Stimulated activated CD4-positive, alpha-beta T cell treated with anti-CD3 and anti-CD28 coated beads, Interleukin-1b, Interleukin-23, amount 100 ng/mL, for 4 hours (primary cell): ENCODE data around the gene MAP1S.
A peak's percentile ranks its signal among the peaks of the same experiment; 100 is the strongest.

Source experiments
- DNase-seq, 2 donors: peaks; one replicate each; pipeline ENCODE4 v3.0.0-alpha.2; 2020; ENCODE audit warnings: low read depth in 2 of 2

The MAP1S gene, protein sequence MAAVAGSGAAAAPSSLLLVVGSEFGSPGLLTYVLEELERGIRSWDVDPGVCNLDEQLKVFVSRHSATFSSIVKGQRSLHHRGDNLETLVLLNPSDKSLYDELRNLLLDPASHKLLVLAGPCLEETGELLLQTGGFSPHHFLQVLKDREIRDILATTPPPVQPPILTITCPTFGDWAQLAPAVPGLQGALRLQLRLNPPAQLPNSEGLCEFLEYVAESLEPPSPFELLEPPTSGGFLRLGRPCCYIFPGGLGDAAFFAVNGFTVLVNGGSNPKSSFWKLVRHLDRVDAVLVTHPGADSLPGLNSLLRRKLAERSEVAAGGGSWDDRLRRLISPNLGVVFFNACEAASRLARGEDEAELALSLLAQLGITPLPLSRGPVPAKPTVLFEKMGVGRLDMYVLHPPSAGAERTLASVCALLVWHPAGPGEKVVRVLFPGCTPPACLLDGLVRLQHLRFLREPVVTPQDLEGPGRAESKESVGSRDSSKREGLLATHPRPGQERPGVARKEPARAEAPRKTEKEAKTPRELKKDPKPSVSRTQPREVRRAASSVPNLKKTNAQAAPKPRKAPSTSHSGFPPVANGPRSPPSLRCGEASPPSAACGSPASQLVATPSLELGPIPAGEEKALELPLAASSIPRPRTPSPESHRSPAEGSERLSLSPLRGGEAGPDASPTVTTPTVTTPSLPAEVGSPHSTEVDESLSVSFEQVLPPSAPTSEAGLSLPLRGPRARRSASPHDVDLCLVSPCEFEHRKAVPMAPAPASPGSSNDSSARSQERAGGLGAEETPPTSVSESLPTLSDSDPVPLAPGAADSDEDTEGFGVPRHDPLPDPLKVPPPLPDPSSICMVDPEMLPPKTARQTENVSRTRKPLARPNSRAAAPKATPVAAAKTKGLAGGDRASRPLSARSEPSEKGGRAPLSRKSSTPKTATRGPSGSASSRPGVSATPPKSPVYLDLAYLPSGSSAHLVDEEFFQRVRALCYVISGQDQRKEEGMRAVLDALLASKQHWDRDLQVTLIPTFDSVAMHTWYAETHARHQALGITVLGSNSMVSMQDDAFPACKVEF

DNA sequence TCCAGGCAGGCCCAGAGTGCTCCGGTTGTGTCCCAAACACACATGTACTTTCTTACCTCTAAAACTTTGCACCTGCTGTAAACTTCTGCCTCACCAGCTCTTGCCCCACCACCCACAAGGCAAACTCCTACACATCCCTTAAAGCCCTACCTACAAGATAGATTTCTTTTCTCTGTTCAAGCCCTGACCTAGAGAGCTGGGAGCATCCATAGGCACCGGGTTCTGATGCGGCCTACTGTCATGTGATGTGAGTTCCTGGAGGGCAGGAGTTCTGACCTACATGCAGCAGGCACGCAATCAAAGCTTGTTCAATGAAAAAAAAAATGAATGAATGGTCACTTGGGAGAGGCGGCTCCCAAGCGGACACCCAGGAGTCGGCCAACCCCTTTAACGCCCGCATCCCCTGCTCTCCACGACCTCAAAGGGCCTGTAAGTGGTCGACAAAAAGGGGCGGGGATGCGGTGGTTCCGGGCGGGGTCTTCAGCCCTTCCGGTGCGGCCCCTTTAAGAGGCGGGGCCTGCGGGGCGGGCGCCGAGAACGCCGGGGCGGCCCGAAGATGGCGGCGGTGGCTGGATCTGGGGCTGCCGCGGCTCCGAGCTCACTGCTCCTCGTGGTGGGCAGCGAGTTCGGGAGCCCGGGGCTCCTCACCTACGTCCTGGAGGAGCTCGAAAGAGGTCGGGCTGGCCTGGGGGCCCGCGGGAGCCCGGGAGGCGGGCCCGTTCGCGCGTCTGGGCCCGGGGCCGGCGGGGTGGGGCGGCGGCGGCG, at the start of gene MAP1S:
TSS of gene MAP1S (plus strand) at position 534 of the 765 bp plus-strand sequence. CDS start at position 557, 23 bp downstream.
- peak; percentile 48 to 65 for DNase-seq

DNA sequence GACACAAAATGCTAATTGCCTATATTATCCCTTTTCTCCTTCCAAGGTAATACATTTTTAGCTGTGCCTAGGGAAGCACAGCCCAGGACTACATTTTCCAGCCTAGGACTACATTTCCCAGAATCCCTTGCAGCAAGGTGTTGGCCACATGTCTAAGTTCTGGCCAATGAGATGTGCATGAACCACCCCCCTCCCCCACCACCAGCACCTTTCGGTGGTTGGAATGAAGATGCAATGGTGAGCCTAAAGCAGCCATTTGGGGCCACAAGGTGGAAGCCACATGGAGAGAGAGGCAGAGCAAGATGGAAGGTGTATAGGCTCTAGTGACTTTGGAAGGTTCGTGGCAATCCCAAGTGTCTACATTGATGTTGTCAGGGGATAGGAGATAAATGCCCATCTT, 47.4 kb upstream of the MAP1S start:
- no peak for DNase-seq

DNA sequence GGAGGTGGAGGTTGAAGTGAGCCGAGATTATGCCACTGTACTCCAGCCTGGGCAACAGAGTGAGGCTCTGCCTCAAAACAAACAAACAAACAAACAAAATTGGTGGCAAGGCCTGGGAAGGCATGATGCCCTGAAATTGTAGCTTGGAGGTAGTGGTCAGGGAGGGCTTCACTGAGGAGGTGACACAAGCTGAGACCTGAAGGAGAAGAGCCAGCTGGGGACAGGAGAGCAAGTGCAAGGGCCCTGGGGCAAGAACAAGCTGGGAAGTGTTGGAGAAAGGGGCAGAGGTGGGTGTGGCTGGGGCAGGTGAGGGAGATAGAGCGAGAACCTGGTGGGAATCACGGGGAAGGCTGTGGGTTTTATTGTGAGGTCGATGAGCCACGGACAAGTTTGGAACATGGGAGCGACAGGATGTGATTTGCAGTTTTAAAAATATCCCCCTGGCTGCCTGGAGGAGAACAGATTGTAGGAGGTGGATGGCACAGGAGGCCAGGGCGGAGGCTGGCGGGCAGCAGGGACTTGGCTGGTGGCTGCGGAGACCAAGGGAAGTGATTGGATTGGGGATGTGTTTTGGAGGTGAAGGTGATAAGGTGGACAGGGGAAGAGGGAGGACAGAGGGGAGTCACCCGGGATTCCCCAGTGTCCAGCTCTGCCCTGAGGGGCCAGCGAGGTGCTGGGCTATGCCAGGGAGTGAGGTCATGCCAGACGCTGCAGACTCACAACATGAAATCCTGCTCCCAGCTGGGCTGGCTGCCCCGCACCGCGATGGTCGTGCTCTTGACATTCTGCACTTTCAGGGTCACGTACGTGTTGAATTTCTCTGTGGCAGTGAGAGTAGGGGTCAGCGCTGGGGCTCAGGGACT, 45.1 kb upstream of the MAP1S start:
- DNase-seq: no peak

DNA sequence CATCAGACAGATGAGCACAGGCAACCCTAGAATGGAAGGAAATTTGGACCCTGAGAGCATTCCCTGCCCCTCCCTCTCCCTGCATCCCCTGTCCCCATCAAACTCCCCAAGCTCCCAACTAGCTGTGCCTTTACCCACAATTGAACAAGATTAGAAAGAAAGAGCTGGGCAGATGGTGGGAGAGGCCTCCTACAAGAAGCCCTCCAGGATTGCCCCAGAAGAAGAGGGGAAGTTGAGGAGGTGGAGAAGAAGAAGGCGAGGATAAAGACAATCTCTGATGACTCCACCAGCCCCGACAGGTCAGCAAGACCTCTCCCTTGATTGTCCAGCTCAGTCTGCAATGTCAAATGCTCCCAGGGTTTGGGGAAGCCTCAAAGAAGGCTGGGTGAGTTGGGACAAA, 43.0 kb upstream of the MAP1S start:
- no peak for DNase-seq

DNA sequence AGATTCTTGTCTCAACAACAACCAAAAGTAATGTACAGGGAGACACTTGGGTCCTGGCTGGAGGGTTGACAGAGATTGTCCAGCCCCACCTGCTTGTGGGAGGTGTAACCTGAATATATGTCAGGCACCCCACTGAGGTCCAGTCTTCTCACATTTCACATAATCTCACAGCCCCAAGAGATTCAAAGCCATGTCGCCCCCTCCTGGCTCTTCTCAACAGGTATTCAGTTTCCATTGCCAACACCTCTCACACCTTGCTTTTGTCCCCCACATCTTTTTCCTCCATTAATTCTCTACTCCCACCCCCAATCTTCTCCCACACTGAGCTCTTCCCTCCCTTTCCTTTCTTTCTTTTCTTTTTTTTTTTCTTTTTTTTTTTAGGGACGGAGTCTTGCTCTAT, 42.3 kb upstream of the MAP1S start:
- no peak for DNase-seq

DNA sequence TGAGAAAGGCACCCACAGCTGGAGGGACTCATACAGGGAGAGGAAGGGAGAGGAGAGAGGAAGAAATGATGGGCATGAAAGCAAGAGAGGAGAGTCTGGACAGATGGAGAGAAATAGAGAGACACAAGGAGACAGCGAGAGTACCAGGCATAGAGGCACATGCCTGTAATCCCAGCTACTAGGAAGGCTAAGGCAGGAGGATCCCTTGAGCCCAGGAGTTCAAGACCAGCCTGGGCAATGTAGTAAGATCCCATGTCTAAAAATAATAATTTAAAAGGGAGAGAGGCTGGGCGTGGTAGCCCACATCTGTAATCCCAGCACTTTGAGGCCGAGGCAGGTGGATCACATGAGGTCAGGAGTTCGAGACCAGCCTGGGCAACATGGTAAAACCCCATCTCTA, 40.4 kb upstream of the MAP1S start:
- no peak for DNase-seq

DNA sequence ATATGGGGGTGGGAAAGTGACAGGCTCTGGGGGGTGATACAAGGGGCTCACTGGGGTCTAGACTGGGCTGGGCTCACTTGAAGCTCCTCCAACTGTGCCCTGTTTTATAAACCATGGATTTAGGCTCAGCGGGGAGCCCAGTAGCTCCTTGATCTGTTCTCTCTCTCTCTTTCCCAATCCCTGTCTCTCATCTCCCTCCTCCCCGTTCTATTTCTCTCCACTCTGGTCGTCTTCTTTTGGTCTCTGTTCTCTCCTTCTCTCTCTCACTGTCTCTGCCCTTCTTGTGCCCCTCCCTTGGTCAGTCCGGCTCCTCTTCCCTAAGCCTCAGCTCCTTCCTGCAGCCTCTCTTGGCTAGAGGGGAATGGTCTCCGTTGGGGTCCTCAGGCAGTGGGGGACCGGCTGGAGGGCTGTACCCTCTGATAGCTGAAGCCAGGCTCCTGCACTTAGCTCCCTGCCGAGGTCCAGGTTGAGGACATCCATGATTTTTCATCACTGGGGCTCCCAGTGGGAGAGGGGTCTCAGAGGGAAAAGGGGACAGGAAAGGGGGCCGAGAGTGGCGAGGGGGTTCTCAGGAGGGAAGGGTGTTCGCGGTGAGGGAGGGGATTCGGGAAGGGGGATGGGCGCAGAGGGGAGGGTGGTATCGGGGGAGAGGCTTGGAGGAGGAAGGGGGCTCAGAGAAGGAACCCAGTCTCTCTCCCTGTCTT, 39.6 kb upstream of the MAP1S start:
- no peak for DNase-seq

DNA sequence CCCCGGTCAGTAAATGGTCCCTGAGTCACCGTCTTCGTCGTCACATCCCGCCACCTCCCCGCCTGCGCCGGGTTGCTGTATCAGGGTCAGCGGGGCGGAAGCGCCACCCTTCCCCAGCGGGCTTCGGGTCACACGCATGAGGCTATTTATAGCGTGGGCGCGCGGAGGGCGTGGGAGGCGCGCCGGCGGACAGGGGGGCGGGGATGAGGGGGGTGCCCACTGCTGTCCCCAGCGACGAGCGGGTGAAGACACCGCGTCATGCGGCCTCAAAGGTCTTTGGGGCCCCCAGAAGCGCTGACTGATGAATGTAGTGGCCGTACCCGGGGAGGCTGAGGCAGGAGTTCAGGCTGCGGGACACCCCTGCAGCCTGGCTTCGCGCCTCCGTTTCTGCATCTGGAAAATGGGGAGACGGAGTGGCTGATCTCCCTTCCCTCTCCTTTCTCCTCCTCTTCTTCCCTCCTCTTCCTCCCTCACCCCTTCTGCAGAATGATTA, 39.0 kb upstream of the MAP1S start:
- DNase-seq: peak in 1 of 2 donors; percentile 19

DNA sequence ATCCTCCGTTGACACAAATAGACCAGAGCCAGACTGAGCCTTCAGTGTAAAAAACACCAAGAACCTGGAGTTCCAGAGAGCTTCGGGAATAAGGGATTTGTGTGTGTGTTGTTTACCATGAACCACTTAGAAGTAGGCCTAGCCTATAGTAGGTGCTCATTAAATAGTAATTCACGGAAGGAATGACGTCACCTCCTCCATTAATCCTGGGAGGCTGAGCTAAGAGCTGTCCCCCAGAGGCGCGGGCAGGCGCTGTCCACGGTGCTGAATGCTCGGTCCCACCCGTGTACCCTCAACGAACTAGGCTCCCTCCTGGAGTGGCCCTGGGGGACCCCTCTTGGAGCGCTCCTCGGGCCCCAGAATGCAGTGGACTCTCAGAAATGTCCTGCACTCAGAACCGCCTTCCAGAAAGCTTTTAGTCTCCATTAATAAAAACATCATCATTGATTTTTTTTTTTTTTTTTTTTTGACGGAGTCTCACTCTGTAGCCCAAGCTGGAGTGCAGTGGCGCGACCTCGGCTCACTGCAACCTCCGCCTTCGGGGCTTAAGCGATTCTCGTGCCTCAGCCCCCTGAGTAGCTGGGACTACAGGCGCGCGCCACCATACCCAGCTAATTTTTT, 37.7 kb upstream of the MAP1S start:
- peak; percentile 19 to 27 for DNase-seq

DNA sequence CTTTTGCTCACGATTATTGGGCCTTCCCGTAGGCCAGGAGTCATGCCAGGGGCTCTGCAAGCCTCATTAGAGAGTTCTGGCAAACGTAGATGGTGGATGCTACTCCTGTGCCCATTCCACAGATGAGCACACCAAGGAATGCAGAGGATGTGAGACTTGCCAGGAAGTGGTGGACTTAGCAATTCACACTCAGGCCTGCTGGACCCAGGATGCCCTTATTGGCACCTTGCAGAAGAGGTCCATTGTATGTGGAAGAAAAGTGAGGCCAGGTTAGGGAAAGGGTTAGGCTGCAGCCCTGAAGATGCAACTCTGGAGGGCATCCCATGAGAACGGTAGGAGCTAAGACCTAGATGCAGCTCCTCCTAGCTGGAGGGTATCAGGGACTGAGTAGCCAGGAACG, 37.0 kb upstream of the MAP1S start:
- DNase-seq: no peak

DNA sequence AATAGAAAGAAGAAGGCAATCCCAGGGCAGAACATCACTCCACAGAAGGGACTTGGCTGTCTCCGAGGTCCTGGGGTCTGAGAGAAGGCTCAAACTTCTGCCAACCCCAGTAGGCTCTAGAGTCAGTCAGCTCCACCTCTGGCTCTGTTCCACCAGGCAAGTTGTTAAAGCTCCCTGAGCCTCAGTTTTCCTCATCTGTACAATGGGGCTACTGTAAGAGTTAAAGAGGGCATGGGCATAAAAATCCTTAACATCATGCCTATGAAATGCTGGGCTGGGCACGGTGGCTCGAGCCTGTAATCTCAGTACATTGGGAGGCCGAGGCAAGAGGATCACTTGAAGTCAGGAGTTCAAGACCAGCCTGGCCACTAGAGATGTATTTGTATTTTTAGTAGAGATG, 36.2 kb upstream of the MAP1S start:
- DNase-seq: no peak

DNA sequence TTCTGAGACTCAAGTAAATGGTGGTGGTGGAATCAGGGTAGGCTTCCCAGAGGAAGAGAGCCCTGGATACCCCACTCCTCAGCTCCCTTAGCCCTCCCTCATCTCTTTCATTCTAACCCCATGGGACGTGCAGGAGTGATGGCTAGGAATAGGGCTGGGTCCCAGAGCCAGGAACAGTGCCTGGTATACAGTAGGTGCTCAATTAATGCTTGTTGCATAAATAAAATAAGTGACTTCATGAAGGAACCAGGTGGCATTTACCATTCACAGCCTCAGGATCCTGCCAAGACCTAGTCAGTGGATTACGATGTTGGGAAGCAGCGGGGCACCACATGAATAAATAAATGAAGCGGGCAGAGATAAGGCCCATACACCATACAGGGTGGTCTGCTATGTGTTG, 35.0 kb upstream of the MAP1S start:
- no peak for DNase-seq

DNA sequence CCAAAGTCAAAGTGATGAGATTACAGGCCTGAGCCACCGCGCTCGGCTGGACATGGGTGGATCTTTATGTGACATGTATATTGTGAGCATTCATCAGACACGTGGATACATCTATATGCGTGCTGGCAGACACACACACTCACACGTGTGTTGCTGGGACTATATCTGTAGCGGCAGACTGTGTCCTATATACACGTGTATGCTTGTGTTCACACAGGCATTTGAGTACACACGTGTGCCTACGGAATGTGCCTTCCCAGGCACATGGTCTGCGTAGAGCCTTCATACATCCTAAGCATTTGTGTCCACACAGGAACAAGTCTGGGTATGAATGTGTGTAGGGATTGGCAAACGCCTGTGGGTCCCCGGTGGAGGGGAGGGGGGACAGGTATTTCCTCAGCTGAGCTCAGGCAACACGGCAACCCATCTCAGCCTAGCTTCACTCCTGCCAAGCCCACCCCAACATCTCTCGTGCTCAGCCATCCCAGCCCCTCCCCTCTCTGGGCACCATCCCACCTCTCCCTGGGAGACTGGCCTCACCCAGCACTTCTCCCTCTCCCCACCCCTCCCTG, 33.7 kb upstream of the MAP1S start:
- DNase-seq: no peak

DNA sequence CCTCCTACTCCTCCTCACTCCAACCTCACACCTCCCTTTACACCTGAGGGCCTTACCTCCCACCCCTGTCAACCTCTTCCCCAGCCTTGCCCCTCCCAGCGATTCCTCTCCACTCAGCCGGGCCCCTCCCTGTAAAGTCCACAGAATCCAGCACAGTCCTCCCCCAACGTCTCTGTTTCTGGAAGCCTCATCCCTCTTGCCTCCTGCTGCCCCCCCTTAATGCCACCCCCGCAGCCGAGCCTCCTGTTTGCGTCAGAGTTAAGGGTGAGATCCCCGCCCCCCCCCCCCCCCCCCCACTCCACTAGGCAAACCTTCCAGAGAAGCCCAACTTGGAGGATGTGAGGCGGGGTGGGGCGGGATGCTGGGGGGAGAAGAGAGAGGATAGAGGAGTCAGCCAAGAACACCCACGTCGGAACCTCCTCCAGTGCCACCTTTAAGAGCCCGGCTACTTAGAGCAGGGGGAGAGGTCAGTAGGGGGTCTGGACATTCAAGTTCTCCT, 33.2 kb upstream of the MAP1S start:
- no peak for DNase-seq

DNA sequence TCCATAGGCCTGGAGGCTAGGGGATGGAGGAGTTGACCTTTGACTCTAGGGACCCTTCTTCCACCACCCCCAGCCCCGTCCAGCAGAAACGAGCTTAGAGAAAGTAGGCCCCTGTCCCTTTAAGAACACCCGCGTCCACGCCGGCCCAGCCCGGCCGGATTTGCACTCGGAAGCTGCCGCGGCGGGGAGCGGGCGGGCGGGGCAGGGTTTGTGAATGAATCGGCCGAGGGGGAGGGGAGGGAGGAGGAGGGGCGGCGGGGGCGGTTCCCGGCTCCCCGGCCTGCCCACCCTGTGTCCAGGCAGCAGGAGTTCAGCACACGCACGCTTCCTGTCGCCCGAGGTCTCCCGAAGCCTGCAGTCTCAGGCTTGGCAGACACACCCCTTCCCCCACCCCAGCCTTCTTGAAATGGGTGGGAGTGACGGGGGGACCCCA, 32.7 kb upstream of the MAP1S start:
- no peak for DNase-seq

DNA sequence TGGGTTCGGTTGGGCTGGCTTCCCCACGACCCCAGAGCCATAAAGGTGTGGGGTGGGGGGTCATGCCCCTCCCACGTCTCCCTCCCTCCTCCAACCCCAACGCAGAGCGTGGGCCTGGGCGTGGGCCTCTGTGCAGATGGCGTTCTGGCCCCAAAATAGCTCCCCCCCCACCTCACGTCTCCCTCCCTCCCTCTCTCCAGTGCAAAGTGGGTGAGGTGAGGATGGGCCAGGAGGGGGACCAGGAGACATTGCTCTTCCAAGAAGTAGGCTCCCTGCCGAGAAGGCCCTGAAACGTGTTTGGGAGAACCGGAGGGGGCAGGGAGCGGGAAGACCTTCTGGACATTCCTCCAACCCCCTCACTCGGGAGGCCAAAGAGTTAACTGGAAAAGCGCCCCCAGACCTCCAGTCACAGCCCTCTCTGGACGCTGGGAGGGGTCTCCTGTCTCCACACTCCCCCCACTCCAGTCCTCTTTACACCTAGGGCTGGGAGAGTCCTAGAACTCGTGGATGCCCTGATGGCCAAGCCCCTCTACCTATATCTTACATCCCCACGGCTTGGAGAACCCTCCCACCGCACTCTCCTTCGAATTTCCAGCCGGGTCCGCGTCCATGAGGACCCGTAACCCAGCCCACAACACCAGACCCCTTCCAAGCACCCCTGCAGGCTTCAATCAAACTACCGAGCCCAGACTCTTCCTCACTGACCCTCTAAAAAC, 32.0 kb upstream of the MAP1S start:
- no peak for DNase-seq

DNA sequence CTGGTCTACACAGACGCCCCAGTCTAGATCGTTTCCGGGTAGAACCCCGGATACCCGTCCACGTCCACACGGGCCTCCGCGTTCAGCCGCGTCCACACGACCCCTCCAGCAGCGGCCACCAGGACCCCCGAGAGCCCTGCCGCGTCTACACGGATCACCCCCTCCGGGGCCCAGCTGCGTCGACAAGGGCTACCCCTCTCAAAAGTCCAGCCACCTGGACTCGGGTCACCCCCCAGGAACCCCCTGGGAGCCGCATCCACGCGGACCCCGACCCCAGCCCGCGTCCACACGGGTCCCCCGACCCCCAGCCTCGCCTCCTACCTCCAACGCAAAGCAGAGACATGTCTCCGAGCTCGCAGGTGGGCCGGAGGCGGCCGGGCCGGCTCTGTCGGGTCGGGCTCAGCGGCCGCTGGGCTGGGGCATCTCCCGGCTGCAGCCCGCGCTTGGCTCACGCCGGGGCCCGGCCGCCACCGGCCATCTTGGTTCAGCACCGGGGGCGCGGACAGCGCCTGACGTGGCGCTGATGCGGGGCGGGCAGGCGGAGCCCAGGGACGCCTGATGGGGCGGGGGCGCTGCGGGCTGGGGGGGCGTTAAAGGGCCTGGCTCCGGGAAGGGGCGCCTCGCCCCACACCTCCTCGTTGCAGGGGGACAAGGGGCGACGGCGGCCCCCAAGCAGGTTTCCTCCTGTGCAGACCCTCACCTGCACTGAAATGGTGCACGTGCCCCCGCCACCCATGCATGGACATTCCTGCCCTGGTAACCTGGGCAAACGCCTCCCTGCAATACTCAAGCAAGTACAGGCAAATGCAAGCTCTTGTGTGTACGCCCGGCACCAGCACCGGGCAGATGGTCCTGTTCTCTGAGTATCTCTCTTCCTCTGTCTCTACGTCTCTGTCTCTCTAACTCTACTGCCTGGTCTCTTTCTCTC, 31.2 kb upstream of the MAP1S start, which contains the start of gene UNC13A:
TSS of gene UNC13A (minus strand) at position 498 of the 928 bp plus-strand sequence. CDS start at position 343, 155 bp downstream.
- peak in 1 of 2 donors; percentile 37 for DNase-seq
